Stimulated activated naive CD8-positive, alpha-beta T cell treated with anti-CD3 and anti-CD28 coated beads, Interleukin-15, Interleukin-2, amounts not matched to agents 100 ng/mL and 50 ng/mL, for 24 hours (primary cell): ENCODE data around the gene SH3PXD2A.

Source experiments
- H3K27ac Mint-ChIP-seq: one replicate; pipeline ENCODE4 v1.8.0; 2021; ENCODE audit warnings: mild to moderate bottlenecking, mixed read lengths
- H3K27me3 Mint-ChIP-seq: one replicate; pipeline ENCODE4 v1.8.0; 2021; ENCODE audit warnings: mixed read lengths
- H3K36me3 Mint-ChIP-seq: one replicate; pipeline ENCODE4 v1.8.0; 2021; ENCODE audit warnings: low read depth, mixed read lengths
- H3K4me1 Mint-ChIP-seq: one replicate; pipeline ENCODE4 v1.8.0; 2021; ENCODE audit warnings: low read depth, mixed read lengths
- H3K4me3 Mint-ChIP-seq: one replicate; pipeline ENCODE4 v1.8.0; 2021; ENCODE audit warnings: mild to moderate bottlenecking, mixed read lengths
- H3K9me3 Mint-ChIP-seq: one replicate; pipeline ENCODE4 v1.8.0; 2021; ENCODE audit warnings: mixed read lengths

The SH3PXD2A gene

GRCh38 chr10:103659674-103660363 is 195.6 kb downstream of the SH3PXD2A start:
- peak overlapping the region; percentile 86 for H3K4me3 Mint-ChIP-seq
- no peaks in the 10 kb centered on the region for H3K27me3 Mint-ChIP-seq
- no peaks in the 10 kb centered on the region for H3K36me3 Mint-ChIP-seq
- H3K9me3 Mint-ChIP-seq, result no peaks in the 10 kb centered on the region
- H3K4me1 Mint-ChIP-seq, result peaks cover 9% of the 10 kb centered on the region
- peak overlapping the region; percentile 87 for H3K27ac Mint-ChIP-seq

- no peak overlapping the region for H3K4me3 Mint-ChIP-seq
- H3K27ac Mint-ChIP-seq, result no peak overlapping the region
- H3K27me3 Mint-ChIP-seq, result no peaks in the 10 kb centered on the region
- H3K36me3 Mint-ChIP-seq, result no peaks in the 10 kb centered on the region
- peaks cover 9% of the 10 kb centered on the region for H3K4me1 Mint-ChIP-seq
- no peaks in the 10 kb centered on the region for H3K9me3 Mint-ChIP-seq
Observed at GRCh38 chr10:103658049-103658577, 197.3 kb downstream of the SH3PXD2A start.

DNA sequence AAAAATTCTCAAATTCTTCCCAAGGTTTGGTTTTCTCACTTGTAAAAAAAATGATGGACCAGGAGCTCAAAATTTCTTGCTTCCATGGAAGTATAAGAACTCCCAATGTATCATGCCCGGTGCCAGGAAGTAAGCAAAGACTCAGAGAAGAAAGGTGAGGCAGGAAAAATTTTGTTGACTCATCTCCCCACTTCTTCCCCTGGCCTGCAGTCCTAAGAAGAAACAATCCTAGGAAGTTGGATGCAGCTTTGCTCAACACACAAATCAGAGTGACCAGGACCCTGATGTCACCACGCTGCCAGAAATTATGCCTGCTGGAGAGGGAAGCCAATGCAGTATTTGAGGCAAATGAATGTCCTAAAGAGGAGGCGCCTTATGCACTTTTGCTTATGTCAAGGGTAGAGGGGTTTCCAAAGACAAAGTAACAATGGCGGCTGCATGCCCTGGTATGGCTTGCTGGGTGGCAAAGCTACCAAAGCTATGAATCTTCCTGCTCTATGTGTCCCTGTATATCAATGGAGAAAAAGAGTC is 198.2 kb downstream of the SH3PXD2A start:
- Mint-ChIP-seq H3K4me3 (no peak overlapping the region), H3K4me1 (peaks cover 9% of the 10 kb centered on the region), H3K27me3 (no peaks in the 10 kb centered on the region), H3K36me3 (no peaks in the 10 kb centered on the region), H3K27ac (no peak overlapping the region), H3K9me3 (no peaks in the 10 kb centered on the region)

DNA sequence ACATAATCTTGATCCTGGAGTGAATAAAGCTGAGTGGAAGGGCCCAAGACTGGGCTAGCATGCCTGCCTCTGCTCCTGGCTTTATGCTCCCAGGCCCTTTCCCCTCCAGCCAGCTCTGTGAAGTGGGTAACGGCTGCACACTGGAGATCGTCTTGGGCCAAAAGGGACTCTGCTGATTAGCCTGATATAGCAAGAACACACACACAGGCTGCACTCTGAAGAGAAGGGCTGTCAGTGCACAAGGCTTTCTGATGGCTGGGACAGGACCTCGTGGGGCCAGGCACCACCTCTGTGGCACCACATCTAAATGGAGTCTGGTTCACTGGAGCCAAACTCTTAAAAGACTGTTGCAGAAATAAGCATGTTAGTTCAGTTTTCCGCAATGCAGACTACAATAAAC is 200.5 kb downstream of the SH3PXD2A start:
- Mint-ChIP-seq H3K36me3 (no peaks in the 10 kb centered on the region), H3K4me1 (peaks cover 6% of the 10 kb centered on the region), H3K9me3 (no peaks in the 10 kb centered on the region), H3K27me3 (no peaks in the 10 kb centered on the region), H3K27ac (no peak overlapping the region), H3K4me3 (no peak overlapping the region)

- Mint-ChIP-seq H3K27ac (no peak overlapping the region), H3K4me3 (no peak overlapping the region), H3K27me3 (no peaks in the 10 kb centered on the region), H3K36me3 (no peaks in the 10 kb centered on the region), H3K4me1 (no peaks in the 10 kb centered on the region), H3K9me3 (no peaks in the 10 kb centered on the region)
Observed at GRCh38 chr10:103653581-103654037, 201.8 kb downstream of the SH3PXD2A start.

DNA sequence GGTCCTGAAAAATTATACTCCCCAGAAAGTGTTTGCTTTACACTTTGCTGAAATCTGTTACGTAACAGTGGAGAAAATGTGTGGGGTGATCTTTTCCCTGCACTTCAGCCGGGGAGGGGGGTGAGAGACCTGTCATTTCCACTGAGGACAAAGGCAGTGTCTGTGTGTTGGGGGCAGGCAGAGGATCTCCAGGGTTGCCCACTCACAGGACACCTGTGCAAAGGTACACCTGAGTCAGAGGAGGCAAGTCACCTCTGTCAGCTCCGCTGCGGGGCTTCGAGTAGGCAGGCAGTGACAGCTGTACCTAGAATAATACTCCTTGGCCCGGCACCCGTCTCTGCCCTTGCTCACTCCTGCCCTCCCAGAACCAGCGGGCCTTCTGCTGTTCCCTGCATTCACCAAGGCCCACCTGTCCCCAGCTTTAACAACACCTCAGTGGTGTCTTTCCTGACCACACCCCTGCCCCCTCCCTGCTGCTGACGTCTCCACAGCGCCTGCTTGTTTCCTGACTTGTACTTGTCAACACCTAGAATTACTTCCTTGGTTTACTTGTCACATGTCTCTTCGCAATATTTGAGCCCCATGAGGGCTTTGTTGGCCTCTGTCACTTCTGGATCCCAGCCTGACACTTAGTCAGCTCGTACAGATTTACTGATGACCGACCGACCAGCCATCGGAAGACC is 202.6 kb downstream of the SH3PXD2A start:
- Mint-ChIP-seq H3K27ac (no peak overlapping the region), H3K4me3 (no peak overlapping the region), H3K4me1 (no peaks in the 10 kb centered on the region), H3K36me3 (no peaks in the 10 kb centered on the region), H3K27me3 (no peaks in the 10 kb centered on the region), H3K9me3 (no peaks in the 10 kb centered on the region)

DNA sequence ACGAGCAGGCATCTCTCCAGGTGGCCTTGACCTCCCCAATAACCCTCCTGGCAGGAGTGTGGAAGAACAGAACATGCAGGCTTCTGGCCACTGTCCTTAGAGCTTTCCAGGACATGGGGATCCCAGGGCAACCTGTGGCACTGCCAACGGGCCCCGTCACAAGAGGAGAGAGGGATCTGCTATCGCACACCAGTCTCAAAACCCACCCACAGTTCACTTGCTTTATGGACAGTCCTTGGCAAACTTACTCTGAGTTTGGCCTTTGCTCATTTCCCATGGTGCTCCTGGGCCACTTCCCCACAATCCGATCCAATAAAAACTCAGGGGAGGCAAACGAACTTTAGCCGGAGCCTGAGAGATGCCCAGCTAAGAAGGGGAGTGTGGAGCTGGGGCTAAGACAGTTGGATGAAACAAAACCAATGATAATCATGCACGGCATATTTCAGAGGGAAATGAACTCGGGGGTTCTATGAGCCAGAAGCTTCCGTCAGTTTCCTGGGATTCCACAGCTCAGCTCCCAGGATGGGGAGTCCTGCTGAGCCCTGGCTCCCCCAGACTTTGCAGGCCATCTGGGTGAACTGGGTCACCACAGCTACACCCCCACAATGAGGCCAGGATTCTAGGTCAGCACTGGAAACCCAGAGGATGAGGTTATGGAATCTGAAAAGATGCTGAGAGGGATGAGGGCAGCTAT is 203.4 kb downstream of the SH3PXD2A start:
- Mint-ChIP-seq H3K9me3 (no peaks in the 10 kb centered on the region), H3K4me3 (no peak overlapping the region), H3K36me3 (no peaks in the 10 kb centered on the region), H3K27me3 (no peaks in the 10 kb centered on the region), H3K27ac (no peak overlapping the region), H3K4me1 (no peaks in the 10 kb centered on the region)

- Mint-ChIP-seq H3K27me3 (no peaks in the 10 kb centered on the region), H3K9me3 (no peaks in the 10 kb centered on the region), H3K4me1 (no peaks in the 10 kb centered on the region), H3K27ac (no peak overlapping the region), H3K36me3 (no peaks in the 10 kb centered on the region), H3K4me3 (no peak overlapping the region)
Observed at GRCh38 chr10:103651333-103651732, 204.0 kb downstream of the SH3PXD2A start.

GRCh38 chr10:103649654-103650423 is 205.5 kb downstream of the SH3PXD2A start:
- Mint-ChIP-seq H3K27ac (no peak overlapping the region), H3K4me1 (no peaks in the 10 kb centered on the region), H3K27me3 (no peaks in the 10 kb centered on the region), H3K4me3 (no peak overlapping the region), H3K9me3 (no peaks in the 10 kb centered on the region), H3K36me3 (no peaks in the 10 kb centered on the region)

DNA sequence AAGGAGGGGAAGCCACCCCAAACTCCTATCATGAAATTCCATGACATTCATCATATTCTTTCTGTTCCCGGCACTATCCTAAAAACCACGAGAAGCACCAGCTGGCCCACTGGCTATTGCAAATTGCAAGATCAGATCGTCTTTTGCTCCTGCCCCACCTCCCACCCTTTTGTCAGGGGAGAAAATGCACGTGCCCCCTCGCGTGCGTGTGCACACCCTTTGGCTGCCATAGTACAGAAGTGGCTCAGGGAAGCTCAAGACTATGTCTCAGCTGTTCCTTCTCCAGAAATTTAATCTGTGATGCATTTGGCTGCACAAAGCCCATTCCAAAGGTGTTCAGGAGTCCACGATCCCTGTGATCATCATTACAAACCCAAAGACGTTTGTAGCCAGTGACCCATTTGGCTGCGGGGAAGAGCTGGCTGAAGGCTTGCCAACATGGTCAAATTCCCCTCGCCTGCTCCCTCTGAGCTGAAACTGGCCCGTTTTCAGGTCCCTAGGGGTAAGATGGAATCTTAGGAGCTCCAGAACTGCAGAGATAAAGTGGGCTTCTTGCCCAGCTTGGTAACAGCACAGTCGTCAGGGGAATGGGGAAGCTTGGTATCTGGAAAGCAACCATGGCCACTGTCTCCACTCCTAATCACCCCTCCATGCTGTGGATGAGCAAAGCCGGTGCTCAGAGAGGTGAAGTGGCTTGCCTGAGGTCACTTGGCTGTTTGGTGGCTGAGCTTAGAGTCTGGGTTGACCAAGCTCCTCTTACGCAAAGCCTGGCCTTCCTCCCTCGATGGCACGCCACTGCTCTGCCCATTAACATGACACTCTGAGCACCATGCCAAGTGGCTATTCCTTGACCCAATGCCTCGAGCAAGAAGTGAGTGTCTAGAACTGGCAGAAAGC is 206.5 kb downstream of the SH3PXD2A start:
- H3K27ac Mint-ChIP-seq, result no peak overlapping the region
- H3K4me3 Mint-ChIP-seq, result no peak overlapping the region
- no peaks in the 10 kb centered on the region for H3K27me3 Mint-ChIP-seq
- H3K9me3 Mint-ChIP-seq, result no peaks in the 10 kb centered on the region
- H3K36me3 Mint-ChIP-seq, result no peaks in the 10 kb centered on the region
- no peaks in the 10 kb centered on the region for H3K4me1 Mint-ChIP-seq

GRCh38 chr10:103648251-103648635 is 207.1 kb downstream of the SH3PXD2A start:
- no peaks in the 10 kb centered on the region for H3K4me1 Mint-ChIP-seq
- H3K27ac Mint-ChIP-seq, result no peak overlapping the region
- no peaks in the 10 kb centered on the region for H3K27me3 Mint-ChIP-seq
- H3K9me3 Mint-ChIP-seq, result no peaks in the 10 kb centered on the region
- no peak overlapping the region for H3K4me3 Mint-ChIP-seq
- H3K36me3 Mint-ChIP-seq, result no peaks in the 10 kb centered on the region

GRCh38 chr10:103646304-103646703 is 209.1 kb downstream of the SH3PXD2A start:
- Mint-ChIP-seq H3K4me3 (no peak overlapping the region), H3K27me3 (no peaks in the 10 kb centered on the region), H3K27ac (no peak overlapping the region), H3K4me1 (no peaks in the 10 kb centered on the region), H3K9me3 (no peaks in the 10 kb centered on the region), H3K36me3 (no peaks in the 10 kb centered on the region)

DNA sequence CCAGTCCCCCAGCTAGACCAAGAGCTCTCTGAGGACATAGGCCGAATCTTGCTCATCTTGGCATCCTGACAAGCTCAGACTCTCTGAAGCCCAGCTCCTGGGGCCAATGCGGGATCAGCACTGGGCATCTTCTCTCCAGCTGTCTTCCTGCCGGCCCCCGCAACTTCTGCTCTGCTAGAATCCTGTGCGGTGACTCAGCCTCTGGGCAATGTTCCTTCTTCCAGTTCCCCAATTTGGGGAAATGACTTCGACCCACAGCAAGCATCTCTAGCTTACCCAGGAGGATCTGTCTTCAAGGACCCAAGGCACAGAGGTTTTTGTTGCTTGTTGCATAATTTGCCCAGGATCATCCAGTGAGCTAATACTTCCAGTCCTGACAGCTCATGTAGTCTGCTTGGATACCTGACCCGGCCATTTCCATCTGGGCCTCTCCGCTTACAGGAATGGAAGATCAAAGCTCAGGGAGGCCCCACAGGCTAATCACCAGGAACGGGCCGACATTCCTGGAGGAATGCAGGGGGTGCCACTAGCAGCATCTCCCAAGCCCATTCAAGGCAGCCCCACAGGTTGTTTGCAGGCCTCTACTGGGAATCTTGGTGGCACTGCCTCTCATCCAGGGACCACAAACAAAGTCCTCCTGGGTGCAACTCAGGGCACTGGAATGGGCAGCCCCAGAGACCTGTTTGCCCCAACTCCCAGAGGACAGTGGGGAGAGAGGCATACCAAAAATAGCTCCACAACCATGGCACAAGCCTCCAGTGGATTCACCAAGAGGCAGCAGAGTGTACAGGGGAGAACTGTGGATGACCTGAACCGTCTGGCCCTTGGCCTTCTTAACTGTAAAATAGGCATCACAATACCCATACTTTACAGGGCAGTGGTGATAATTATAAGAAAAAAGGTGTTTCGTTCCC is 210.0 kb downstream of the SH3PXD2A start:
- Mint-ChIP-seq H3K4me3 (no peak overlapping the region), H3K9me3 (no peaks in the 10 kb centered on the region), H3K27ac (no peak overlapping the region), H3K4me1 (no peaks in the 10 kb centered on the region), H3K36me3 (no peaks in the 10 kb centered on the region), H3K27me3 (no peaks in the 10 kb centered on the region)
